ENCODE results near the gene NDUFS3. TPM values are rescaled to one million over a fixed set of nuclear protein-coding genes. Genes with fewer than 3 reads are reported as not detected.
A peak's percentile ranks its signal among the peaks of the same experiment; 100 is the strongest.
"Not testable (repeated sequence)": the region's sequence is repeated elsewhere in the genome, so short reads cannot be mapped to it uniquely, and the experiment has no call there.

The NDUFS3 gene
- 111 and 133 TPM in 2 replicates for total RNA-seq
- polyA plus RNA-seq (2012) = 111 TPM

- peak; percentile 91 for DNase-seq (ENCODE audit: low read depth)
These were observed at the start of gene NDUFS3, which contains the start of gene KBTBD4 for GRCh38 chr11:47578524-47579494. Gene NDUFS3 (plus strand): TSS chr11:47579074. CDS start chr11:47579092, 18 bp downstream. Gene KBTBD4 (minus strand): TSS chr11:47578970. CDS start chr11:47578951, 19 bp downstream.

GRCh38 chr11:47529951-47530350, 48.9 kb upstream of the NDUFS3 start:
- no peak for DNase-seq (ENCODE audit: low read depth)

- not testable (repeated sequence) for DNase-seq (ENCODE audit: low read depth)
These were observed 48.2 kb upstream of the NDUFS3 start for GRCh38 chr11:47530721-47531120.

- DNase-seq (ENCODE audit: low read depth) = no peak
These were observed 47.2 kb upstream of the NDUFS3 start for GRCh38 chr11:47531666-47532065.

GRCh38 chr11:47532597-47533213, 46.2 kb upstream of the NDUFS3 start:
- no peak for DNase-seq (ENCODE audit: low read depth)

- no peak for DNase-seq (ENCODE audit: low read depth)
These were observed 45.2 kb upstream of the NDUFS3 start for GRCh38 chr11:47533690-47534151.

GRCh38 chr11:47534704-47535251, 44.1 kb upstream of the NDUFS3 start:
- no peak for DNase-seq (ENCODE audit: low read depth)

- DNase-seq (ENCODE audit: low read depth) = no peak
These were observed 42.0 kb upstream of the NDUFS3 start for GRCh38 chr11:47536915-47537314.

- no peak for DNase-seq (ENCODE audit: low read depth)
These were observed 39.9 kb upstream of the NDUFS3 start for GRCh38 chr11:47538741-47539565.

GRCh38 chr11:47539681-47540039, 39.2 kb upstream of the NDUFS3 start:
- DNase-seq (ENCODE audit: low read depth) = no peak

GRCh38 chr11:47541070-47541469, 37.8 kb upstream of the NDUFS3 start:
- DNase-seq (ENCODE audit: low read depth) = no peak

- DNase-seq (ENCODE audit: low read depth) = no peak
These were observed 33.6 kb upstream of the NDUFS3 start for GRCh38 chr11:47545298-47545697.

GRCh38 chr11:47546274-47546673, 32.6 kb upstream of the NDUFS3 start:
- DNase-seq (ENCODE audit: low read depth) = not testable (repeated sequence)

GRCh38 chr11:47550288-47551047, 28.4 kb upstream of the NDUFS3 start:
- no peak for DNase-seq (ENCODE audit: low read depth)

GRCh38 chr11:47551086-47551485, 27.8 kb upstream of the NDUFS3 start:
- DNase-seq (ENCODE audit: low read depth) = peak; percentile 76

GRCh38 chr11:47552056-47552565, 26.8 kb upstream of the NDUFS3 start:
- peak; percentile 44 for DNase-seq (ENCODE audit: low read depth)

- peak; percentile 93 for DNase-seq (ENCODE audit: low read depth)
These were observed 26.1 kb upstream of the NDUFS3 start, which contains the start of gene CELF1 for GRCh38 chr11:47552566-47553405. Gene CELF1 (minus strand): TSS chr11:47553132. CDS start chr11:47499523, 53,609 bp downstream.

GRCh38 chr11:47553406-47553743, 25.5 kb upstream of the NDUFS3 start:
- no peak for DNase-seq (ENCODE audit: low read depth)

- DNase-seq (ENCODE audit: low read depth) = not testable (repeated sequence)
These were observed 21.9 kb upstream of the NDUFS3 start for GRCh38 chr11:47557004-47557403.
